AG08395 (cell line): ENCODE data around the gene JUNB.
A peak's percentile ranks its signal among the peaks of the same experiment; 100 is the strongest.

Experiments used
- DNase-seq: peaks from one replicate; pipeline ENCODE4 v3.0.0; 2012; ENCODE audit warnings: mixed read lengths, low spot score

The JUNB gene

DNA sequence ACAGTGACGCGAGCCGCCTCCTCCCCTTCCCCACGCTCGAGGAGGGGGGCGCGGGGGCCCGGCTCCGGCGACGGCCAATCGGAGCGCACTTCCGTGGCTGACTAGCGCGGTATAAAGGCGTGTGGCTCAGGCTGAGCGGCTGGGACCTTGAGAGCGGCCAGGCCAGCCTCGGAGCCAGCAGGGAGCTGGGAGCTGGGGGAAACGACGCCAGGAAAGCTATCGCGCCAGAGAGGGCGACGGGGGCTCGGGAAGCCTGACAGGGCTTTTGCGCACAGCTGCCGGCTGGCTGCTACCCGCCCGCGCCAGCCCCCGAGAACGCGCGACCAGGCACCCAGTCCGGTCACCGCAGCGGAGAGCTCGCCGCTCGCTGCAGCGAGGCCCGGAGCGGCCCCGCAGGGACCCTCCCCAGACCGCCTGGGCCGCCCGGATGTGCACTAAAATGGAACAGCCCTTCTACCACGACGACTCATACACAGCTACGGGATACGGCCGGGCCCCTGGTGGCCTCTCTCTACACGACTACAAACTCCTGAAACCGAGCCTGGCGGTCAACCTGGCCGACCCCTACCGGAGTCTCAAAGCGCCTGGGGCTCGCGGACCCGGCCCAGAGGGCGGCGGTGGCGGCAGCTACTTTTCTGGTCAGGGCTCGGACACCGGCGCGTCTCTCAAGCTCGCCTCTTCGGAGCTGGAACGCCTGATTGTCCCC, at the start of gene JUNB:
Gene JUNB (plus strand): TSS at position 142 of the 706 bp plus-strand sequence. CDS start 286 bp downstream, at position 428.
- DNase-seq, result peak; percentile 93

DNA sequence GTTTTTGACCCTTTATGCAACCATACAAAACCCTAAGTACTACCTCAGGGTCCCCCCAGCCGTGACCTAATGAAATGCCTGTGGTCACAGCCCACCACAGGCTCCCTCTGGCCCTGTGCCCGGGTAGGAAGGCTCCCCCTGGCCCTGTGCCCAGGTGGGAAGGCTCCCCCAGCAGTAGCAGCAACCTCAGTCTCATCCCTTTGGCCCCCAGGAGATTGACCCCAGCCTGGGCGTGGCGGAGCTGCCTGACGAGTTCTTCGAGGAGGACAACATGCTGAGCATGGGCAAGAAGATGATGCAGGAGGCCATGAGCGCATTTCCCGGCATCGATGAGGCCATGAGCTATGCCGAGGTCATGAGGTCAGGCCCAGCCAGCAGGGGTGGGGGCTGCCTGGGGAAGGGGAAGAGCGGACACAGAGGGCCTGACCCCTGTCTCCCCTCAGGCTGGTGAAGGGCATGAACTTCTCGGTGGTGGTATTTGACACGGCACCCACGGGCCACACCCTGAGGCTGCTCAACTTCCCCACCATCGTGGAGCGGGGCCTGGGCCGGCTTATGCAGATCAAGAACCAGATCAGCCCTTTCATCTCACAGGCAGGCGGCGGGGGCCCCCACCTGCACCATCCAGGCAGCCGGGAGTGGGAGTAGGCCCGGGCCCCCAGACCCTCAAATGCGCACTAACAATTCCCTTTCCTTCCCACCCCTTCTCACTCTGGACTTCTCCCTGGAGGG, 46.0 kb upstream of the JUNB start:
- no peak for DNase-seq

DNA sequence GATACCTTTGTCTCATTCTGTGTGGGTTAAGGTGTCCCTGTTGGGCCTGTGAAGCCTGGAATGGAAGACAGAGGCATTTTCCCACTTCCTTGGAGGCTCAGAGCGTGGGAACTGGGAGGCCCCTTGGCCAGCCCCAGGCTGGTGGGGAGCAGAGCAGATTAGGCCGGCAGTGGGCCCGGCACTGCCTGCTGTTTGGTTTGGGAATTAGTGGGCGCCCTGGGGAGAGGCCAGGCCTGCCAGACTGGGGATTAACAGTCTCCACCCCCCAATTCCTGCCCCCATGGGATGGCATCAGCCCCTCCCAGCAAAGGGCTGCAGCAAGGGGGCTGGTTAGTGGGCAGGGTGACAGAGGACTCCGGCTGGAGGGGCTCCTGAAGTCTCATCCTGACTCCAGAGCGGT, 42.8 kb upstream of the JUNB start:
- DNase-seq, result no peak

- DNase-seq, result no peak
Measured at GRCh38 chr19:12749938-12750521, 41.3 kb upstream of the JUNB start.

GRCh38 chr19:12750851-12751250, 40.4 kb upstream of the JUNB start:
- no peak for DNase-seq

- DNase-seq, result no peak
Measured at GRCh38 chr19:12751635-12752034, 39.7 kb upstream of the JUNB start, which contains the start of gene BEST2. Gene BEST2 (plus strand): TSS chr19:12751791. CDS start chr19:12752593, 802 bp downstream.

DNA sequence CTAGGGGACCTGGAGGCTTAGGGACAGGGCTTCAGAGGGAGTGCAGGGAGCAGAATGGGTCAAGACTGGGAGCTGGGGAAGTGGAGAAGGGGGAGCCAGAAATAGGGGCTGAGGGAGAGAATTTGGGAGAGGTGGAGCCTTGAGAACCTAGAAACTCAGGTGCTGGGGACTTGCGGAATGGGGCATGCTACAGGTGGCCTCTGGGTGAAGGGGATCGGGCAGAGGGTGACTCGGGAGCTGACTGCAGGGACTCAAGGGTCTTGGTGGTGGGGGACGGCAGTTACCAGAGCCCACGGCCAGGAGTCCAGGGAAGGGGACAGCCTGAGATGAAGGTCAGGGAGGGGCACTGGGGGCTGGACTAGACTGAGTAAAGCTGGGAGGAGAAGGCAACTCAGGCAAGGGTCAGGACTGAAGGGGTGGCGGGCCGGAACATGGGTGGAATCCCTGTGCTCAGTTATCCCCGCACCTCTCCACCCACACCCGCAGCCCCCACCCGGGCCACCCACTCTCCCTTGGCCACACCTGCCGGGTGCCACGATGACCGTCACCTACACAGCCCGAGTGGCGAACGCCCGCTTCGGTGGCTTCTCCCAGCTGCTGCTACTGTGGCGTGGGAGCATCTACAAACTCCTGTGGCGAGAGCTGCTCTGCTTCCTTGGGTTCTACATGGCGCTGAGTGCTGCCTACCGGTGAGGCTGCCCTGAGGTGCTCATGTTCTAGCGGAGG, 39.1 kb upstream of the JUNB start:
- DNase-seq, result no peak

GRCh38 chr19:12754465-12755196, 36.7 kb upstream of the JUNB start:
- no peak for DNase-seq

DNA sequence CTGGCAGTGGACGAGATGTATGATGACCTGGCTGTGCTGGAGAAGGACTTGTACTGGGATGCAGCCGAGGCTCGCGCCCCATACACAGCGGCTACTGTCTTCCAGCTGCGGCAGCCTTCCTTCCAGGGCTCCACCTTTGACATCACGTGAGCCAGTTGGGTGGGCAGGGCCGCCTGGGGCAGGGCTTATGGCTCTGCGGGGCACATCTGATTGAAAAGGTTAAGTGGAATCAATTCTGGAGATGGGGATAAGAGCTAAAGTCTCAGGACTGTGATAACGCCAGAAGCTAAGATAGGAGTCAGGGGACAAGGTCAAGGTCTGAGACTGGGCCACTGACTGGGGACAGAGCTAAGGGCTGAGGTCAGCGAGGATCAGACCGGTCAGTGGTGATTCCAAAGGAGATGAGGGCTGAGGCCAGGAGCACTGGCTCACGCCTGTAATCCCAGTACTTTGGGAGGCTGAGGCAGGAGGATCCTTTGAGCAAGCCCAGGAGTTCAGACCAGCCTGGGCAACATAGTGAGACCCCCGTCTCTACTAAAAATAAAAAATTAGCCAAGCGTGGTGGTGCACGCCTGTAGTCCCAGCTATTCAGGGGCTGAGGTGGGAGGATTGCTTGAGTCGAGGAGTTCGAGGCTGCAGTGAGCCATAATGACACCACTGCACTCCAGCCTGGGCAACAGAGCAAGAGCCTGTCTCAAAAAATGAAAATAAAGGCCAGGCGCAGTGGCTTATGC, 35.0 kb upstream of the JUNB start:
- DNase-seq, result no peak

- DNase-seq, result peak; percentile 87
Measured at GRCh38 chr19:12757544-12758274, 33.6 kb upstream of the JUNB start.

DNA sequence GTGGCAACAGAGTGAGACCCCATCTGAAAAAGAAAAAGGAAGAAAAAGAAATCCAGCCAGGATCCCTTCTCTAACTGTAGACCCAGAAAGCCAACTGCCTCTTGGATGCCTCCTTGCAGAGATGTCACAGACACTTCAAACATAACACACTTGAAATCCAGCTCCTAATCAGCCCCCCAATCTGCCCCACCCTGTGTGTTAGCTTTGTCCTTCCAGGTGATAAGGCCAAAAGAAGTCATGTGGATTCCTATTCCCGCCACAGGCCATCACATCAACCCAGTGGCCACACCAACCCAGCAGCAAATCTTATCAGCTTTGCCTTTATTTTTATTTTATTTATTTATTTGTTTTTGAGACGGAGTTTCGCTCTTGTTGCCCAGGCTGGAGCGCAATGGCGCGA, 31.6 kb upstream of the JUNB start:
- DNase-seq, result no peak

- no peak for DNase-seq
Measured at GRCh38 chr19:12763100-12763499, 28.2 kb upstream of the JUNB start.

DNA sequence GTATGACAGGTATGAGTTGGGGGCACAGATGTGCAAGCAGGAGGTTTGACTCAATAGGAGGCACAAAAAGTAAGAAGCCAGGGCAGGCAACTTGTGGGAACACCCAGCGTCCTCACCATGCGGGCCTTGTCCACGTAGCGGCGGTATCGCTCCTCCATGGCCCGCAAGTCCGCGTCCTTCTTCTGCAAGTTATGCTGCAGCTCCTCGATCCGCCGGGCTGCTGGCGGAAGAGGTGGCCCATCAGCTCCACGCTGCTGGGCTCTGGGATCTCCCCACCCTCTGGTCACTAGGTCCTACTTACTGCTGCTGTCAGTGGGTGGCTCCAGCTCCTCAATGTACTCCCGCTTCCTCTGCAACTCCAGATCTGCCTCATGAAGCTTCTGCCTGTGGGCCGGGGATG, 26.6 kb upstream of the JUNB start:
- DNase-seq, result no peak

- peak; percentile 64 for DNase-seq
Measured at GRCh38 chr19:12766051-12766521, 25.2 kb upstream of the JUNB start.

DNA sequence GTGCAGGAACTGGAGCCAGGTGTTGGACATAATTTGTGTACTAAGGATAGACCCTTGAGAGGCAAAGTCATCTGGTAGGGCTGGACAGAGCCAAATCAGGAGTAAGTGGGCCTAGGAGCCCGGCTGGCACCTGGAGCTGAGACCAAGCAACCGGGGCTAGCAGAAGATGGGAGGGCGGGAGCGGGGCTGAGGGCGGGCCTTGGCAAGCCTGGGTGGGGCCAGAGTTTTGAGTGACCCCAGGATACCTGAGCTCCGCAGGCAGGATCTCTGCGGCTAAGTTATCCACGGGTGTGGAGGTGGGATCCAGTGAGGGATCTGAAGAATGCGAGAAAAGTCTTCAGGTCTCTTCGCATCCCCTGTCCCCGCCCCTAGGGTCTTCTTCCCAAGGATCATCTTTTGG, 24.1 kb upstream of the JUNB start:
- DNase-seq, result no peak

- DNase-seq, result no peak
Measured at GRCh38 chr19:12767666-12768065, 23.6 kb upstream of the JUNB start.

DNA sequence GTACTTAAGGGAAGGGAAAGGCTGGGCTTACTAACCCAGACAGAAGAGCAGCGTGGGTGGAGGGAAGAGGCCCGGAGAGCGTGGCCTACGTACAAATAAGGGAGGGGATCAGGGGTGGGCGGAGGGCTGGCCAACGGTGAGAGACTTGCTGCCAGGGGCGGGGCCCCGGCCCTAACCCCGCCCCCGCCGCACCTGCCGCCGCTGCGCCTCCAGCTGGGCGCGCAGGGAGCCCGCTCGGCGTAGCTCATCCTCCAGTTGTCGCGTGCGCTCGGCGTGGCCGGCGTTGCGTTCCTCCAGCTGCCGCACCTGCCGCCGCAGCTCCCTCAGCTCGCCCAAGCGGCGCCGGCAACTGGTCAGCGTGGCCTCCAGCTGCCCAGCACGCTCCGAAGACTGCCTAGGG, 21.6 kb upstream of the JUNB start:
- no peak for DNase-seq

DNA sequence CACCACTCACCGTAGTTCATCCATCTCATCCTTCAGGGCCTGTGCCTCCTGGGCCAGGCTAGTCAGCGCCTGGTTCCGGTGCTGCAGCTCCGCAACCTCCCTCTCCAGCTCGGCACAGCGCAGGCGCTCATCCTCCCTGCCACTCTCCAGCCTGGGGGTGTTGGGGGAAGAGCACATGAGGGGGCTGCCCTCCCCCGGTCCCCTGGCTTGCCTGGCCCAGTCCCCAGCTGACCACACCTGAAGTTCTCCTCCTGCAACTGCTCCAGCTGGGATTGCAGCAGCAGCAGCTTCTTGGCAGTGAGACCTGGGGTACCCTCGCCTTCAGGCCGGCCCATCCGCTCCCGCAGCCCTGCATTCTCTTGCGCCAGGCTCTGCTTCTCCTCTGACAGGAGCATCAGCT, 20.4 kb upstream of the JUNB start:
- DNase-seq, result no peak

- DNase-seq, result no peak
Measured at GRCh38 chr19:12772323-12772722, 19.0 kb upstream of the JUNB start.

DNA sequence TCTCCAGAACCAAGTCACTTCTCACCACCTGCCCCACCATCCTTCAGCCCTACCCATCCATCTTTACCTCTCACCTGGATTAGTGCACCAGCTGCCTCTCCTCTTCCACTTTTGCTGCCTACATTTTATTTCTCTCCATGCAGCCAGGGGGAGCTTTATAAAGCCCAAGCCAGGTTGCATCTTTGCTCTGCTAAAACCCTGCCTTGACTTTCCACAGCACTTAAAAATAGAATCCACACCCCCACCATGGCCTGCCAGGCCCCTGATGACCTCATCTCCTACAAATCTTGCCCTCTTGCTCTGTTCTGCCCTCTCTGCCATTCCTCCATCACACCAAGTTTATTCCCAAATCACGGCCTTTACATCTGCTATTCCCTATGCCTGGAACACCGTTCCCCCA, 17.7 kb upstream of the JUNB start:
- DNase-seq, result peak; percentile 72
